ENCODE data around the gene PPIA.

GRCh38 chr7:44766416-44766801 is 30.1 kb upstream of the PPIA start:
- TF ChIP-seq CTCF (IDR thresholded peaks at IDR 0.05; ENCODE audit: low read length) (no peak), EZH2 (IDR thresholded peaks at IDR 0.05; ENCODE audit: borderline replicate concordance, low read length) (no peak)

Data from OCI-LY1 (cell line).